Glutamatergic neuron (in vitro differentiated cells): ENCODE data around the gene RASL12. TPM values are rescaled to one million over a fixed set of nuclear protein-coding genes. Genes with fewer than 3 reads are reported as not detected.
"Not testable (repeated sequence)": the region's sequence is repeated elsewhere in the genome, so short reads cannot be mapped to it uniquely, and the experiment has no call there.

Source experiments
- DNase-seq: peaks from one replicate; pipeline ENCODE4 v3.0.0; 2022
- H3K27ac Mint-ChIP-seq: one replicate; pipeline ENCODE4 v1.8.0; 2020; ENCODE audit warnings: mild to moderate bottlenecking, mixed read lengths, inconsistent platforms; ENCODE audit not compliant: unreplicated experiment
- H3K27me3 Mint-ChIP-seq: one replicate; pipeline ENCODE4 v1.8.0; 2020; ENCODE audit warnings: mild to moderate bottlenecking, moderate library complexity, mixed read lengths, inconsistent platforms; ENCODE audit not compliant: unreplicated experiment
- H3K36me3 Mint-ChIP-seq: one replicate; pipeline ENCODE4 v1.8.0; 2020; ENCODE audit warnings: mild to moderate bottlenecking, mixed read lengths, inconsistent platforms; ENCODE audit not compliant: unreplicated experiment
- H3K4me1 Mint-ChIP-seq: one replicate; pipeline ENCODE4 v1.8.0; 2020; ENCODE audit warnings: mild to moderate bottlenecking, low read depth, mixed read lengths, inconsistent platforms; ENCODE audit not compliant: unreplicated experiment
- H3K4me3 Mint-ChIP-seq: one replicate; pipeline ENCODE4 v1.8.0; 2020; ENCODE audit warnings: mild to moderate bottlenecking, mixed read lengths, inconsistent platforms; ENCODE audit not compliant: unreplicated experiment
- H3K9me3 Mint-ChIP-seq: one replicate; pipeline ENCODE4 v1.8.0; 2020; ENCODE audit warnings: mild to moderate bottlenecking, moderate library complexity, mixed read lengths, inconsistent platforms; ENCODE audit not compliant: unreplicated experiment
- total RNA-seq: library from RNA; stranded (reverse); fragmentation: NEBNext Ultra II Directional; extraction: Animal tissue kit (Norgen Biotek cat#: 25700); gene quantifications from one replicate; pipeline ENCODE4 v1.2.1, GENCODE V29; 2021; ENCODE audit not compliant: unreplicated experiment
- TF ChIP-seq, protein P1 (sequence below): fragments of 200-600 bp; sonication (generic); IDR thresholded peaks from one replicate; pipeline ENCODE4 v1.5.0; 2021; ENCODE audit not compliant: partially characterized antibody, unreplicated experiment

RASL12 gene
- total RNA-seq, 1 donor from 2014 or later, result 0.44 TPM

DNA sequence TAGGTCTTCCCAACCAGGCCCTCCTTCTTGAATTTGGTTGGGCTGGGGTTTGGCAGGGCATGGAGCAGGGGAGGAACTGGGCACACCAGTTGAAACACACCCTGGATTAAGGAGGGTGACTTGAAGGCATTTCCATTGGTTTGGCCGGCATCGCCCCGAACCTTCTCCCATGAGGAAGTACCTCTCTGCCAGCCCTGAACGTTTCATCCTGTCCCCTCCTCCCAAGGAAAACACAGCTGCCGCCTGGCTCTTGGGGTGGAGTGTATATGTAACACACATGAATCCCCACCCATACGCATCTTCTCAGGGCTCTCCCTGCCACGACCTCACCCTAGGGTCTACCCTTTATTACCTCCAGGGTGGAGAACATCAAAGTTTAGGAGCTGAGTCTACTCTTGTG is 32.7 kb upstream of the RASL12 start:
- TF ChIP-seq, protein P1, sequence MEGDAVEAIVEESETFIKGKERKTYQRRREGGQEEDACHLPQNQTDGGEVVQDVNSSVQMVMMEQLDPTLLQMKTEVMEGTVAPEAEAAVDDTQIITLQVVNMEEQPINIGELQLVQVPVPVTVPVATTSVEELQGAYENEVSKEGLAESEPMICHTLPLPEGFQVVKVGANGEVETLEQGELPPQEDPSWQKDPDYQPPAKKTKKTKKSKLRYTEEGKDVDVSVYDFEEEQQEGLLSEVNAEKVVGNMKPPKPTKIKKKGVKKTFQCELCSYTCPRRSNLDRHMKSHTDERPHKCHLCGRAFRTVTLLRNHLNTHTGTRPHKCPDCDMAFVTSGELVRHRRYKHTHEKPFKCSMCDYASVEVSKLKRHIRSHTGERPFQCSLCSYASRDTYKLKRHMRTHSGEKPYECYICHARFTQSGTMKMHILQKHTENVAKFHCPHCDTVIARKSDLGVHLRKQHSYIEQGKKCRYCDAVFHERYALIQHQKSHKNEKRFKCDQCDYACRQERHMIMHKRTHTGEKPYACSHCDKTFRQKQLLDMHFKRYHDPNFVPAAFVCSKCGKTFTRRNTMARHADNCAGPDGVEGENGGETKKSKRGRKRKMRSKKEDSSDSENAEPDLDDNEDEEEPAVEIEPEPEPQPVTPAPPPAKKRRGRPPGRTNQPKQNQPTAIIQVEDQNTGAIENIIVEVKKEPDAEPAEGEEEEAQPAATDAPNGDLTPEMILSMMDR, result no peak
- peaks cover 1% of the 10 kb centered on the region for H3K9me3 Mint-ChIP-seq
- no peak for DNase-seq
- H3K36me3 Mint-ChIP-seq, result peaks cover 7% of the 10 kb centered on the region
- no peak overlapping the region for H3K27ac Mint-ChIP-seq
- no peak overlapping the region for H3K4me3 Mint-ChIP-seq
- peaks cover 6% of the 10 kb centered on the region for H3K4me1 Mint-ChIP-seq
- H3K27me3 Mint-ChIP-seq, result peaks cover 4% of the 10 kb centered on the region

GRCh38 chr15:65099801-65100200 is 32.0 kb upstream of the RASL12 start:
- H3K4me1 Mint-ChIP-seq, H3K27ac Mint-ChIP-seq, DNase-seq, H3K9me3 Mint-ChIP-seq, H3K36me3 Mint-ChIP-seq, H3K4me3 Mint-ChIP-seq, H3K27me3 Mint-ChIP-seq: not testable (repeated sequence)

DNA sequence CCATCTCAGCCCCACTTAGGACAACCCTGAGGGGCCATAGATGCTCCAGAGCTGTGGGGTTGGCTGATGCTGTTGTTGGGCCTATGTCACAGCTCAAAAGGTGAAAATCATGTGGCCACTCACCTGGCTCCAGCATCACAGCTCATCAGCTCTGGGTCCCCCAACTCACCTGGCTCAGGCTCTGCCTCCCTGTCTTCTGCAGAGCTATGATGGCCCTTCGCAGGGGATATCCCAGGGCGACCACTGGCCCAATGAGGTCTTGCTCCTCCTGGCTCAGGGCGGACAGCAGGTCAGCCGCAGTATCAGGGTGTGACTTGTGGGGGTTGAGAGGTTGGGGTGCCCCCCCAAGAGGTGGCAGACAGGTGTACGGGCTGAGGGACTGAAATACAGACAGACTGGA is 31.5 kb upstream of the RASL12 start:
- peaks cover 6% of the 10 kb centered on the region for H3K4me1 Mint-ChIP-seq
- H3K9me3 Mint-ChIP-seq, result peaks cover 1% of the 10 kb centered on the region
- peaks cover 7% of the 10 kb centered on the region for H3K36me3 Mint-ChIP-seq
- H3K27me3 Mint-ChIP-seq, result peaks cover 4% of the 10 kb centered on the region
- H3K4me3 Mint-ChIP-seq, result no peak overlapping the region
- DNase-seq, result no peak
- H3K27ac Mint-ChIP-seq, result no peak overlapping the region
- TF ChIP-seq, protein P1, result no peak

DNA sequence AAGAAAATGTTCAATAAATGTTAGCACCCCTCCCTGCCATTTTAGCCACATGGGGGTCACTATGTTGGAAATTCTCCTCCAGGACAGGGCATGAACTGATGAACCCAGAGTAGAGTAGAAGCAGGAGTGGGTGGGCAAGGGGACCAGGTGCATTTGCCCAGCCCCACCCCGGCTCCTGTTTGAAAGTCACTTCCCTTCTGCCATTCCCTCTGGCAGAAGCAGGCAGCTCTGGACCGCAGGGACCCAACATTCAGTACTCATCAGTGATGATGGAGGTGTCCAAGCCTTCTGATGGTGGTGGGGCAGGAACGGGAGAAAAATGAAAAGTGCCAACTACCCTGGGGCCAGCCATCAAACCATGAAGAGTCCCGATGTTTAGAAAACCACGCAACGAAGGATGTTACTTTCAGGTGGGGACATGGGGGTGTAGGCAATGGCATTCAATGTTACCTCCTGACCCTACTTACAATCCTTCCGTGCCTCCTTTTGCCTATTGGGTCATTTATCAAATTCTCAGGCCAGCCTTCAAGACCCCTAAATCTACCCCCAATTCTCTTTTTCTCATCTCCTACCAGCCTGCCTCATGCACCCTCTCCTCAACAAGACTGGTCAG is 30.0 kb upstream of the RASL12 start:
- TF ChIP-seq, protein P1, result no peak
- H3K4me3 Mint-ChIP-seq, result no peak overlapping the region
- peaks cover 6% of the 10 kb centered on the region for H3K4me1 Mint-ChIP-seq
- peaks cover 3% of the 10 kb centered on the region for H3K27me3 Mint-ChIP-seq
- no peak overlapping the region for H3K27ac Mint-ChIP-seq
- DNase-seq, result no peak
- peaks cover 3% of the 10 kb centered on the region for H3K9me3 Mint-ChIP-seq
- H3K36me3 Mint-ChIP-seq, result peaks cover 7% of the 10 kb centered on the region

DNA sequence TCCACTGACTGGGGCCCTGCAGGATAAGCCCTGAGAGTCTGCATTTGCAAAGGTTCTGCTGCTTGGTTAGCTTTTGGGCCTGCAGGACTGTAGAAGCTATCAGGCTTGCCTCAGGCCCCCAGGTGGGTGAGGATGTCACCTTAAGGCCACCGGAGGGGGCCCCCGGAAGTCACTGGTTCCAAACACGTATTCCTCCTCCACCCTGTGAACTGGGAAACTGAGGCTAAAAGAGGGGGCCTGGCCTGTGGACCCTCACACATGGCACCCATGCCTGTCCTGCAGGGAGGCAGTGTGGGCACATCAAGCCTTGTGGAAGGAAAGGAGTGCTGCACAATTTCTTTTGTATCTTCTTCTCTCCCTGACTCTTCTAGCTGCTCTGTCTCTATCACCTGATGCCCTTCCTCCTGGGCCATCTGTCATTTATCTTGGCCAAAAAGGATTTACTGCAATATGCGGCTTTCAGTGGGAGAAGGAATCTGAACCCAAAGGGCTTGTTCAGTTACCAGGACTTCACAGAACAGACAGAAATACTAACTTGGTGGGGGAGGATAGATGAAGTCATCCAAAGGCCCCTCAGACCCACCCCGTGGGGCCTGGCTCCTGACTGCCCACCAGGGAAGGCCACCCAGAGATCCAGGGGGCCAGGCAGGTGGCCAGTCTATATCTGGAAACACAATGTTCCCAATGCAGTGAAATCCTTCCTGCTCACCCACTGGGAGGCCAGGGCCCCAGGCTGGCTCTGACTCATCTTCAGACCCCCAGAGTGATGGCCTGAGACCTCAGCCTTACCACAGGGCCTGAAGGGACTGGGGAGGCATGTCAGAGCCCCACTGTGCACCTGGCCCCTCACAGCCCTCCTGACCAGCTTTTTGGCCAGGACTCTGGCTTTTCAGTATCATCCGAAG is 28.9 kb upstream of the RASL12 start:
- Mint-ChIP-seq H3K4me1 (peaks cover 5% of the 10 kb centered on the region), H3K9me3 (peaks cover 3% of the 10 kb centered on the region), H3K27me3 (peaks cover 2% of the 10 kb centered on the region), H3K27ac (no peak overlapping the region), H3K36me3 (peaks cover 7% of the 10 kb centered on the region), H3K4me3 (no peak overlapping the region)
- no peak for DNase-seq
- TF ChIP-seq, protein P1, result no peak
